ENCODE data around the gene AKIP1. TPM values are rescaled to one million over a fixed set of nuclear protein-coding genes. Genes with fewer than 3 reads are reported as not detected.

Gene AKIP1
- polyA plus RNA-seq, 3 donors: 9.5 to 33.3 (median 11.8) TPM

DNA sequence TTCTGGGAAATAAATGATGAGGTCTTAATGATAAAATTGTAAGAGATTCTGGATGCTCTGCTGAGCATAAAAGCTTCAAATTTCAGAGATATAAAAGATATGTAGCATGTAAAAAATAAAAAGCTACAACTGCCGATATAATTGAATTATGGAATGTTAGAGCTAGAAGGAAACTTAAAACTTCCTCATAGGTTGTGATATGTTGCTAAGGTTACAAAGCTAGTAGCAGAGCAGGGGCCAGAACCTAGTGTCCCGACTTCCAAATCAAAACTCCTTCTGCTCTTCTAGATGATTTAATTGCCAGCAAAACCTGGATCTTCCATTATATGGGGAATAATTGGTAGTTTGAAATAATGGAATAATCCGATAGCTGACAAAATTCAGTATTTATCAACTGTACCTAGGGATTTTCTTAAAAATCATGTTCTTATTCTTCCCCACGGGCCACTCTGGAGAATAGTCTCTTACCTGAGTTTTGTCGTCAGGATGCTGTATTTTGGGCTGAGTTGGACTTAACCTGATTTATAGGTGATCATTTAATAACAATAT lies 31.6 kb downstream of the AKIP1 start, which contains the start of gene ASCL3:
TSS of gene ASCL3 (minus strand) at position 499 of the 549 bp plus-strand sequence. CDS start 4,855 bp downstream, outside the sequence.
- WGBS, 3 donors: 71 to 80% (median 72%) methylated on average over 5 of the region's 5 CpGs
- no peak within 1 kb of the TSS for H3K27ac ChIP-seq (ENCODE audit: low read depth, low read length)

DNA sequence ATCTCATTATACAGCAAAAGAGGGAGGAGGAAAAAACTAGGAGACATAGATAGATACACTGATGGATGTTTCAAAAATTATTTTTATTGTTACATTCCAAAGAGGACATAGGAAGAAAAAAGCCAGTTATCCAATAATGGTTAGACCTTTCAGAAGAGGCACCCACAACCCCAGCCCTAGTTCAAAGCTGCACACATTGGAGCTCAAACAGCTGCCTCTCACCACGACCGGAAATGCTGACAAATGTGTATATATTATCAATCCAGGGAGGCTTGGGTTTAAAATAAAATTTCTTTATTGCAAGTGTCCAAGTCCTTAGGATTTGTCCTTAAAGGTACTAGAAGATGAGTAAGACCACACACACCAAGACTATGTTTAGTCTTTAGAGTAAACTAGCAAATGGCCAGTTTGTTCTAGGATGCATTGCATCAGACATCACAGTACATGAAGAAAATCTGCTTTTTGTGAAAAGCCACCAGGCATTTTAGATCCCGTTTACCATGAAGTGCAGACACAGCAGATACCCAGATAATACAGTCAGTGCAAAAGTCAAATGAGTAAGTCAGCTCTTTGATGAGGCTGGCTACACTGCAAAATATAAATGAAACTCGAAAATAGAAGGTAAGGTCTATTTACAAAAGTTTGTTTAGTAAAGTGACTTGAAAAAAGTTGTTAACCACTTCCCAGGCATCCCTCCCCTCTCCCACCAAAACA lies 36.4 kb downstream of the AKIP1 start:
- 70 to 84% (median 79%) methylated on average over 4 of the region's 4 CpGs for WGBS, 3 donors
- H3K27ac ChIP-seq (ENCODE audit: low read depth, low read length): no peak overlapping the region

DNA sequence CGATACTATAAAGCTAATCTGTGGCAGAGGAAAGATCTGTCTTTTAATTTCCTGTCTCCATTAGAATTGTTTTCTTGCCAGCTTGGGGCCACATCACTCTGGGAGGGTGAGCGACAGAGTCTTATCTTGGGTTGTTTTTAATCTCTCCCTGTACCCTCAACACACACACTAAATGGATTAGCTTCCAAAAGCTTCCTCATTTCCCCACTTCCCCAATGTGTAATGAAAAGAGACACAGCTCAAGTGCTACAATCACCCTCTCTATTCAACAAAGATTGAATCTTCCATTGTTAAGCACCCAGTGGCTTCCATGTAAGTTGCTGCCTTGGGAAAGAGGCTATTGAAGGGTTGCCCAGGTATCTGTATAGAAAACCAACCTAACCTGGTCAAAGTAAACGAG lies 37.9 kb downstream of the AKIP1 start:
- no peak overlapping the region for H3K27ac ChIP-seq (ENCODE audit: low read depth, low read length)
- 47 to 74% (median 68%) methylated on average over 3 of the region's 3 CpGs for WGBS, 3 donors

DNA sequence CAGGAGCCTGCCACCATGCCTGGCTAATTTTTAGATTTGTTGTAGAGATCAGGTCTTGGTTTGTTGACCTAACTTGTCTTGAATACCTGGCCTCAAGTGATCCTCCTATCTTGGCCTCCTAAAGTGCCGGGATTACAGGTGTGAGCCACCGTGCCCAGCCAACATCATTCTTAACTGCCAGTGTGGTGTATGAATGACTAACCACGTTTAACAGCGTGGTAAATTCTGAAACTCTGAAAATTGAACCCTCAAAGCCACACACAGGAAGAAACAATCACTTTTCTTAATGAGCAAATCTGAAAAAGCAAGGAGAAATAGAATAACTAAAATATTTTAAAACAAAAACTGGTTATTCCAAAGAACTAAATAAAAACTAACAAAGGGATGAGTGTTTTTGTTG lies 45.9 kb downstream of the AKIP1 start:
- H3K27ac ChIP-seq (ENCODE audit: low read depth, low read length): no peak overlapping the region
- 77 to 86% (median 81%) methylated on average over 4 of the region's 4 CpGs for WGBS, 3 donors

DNA sequence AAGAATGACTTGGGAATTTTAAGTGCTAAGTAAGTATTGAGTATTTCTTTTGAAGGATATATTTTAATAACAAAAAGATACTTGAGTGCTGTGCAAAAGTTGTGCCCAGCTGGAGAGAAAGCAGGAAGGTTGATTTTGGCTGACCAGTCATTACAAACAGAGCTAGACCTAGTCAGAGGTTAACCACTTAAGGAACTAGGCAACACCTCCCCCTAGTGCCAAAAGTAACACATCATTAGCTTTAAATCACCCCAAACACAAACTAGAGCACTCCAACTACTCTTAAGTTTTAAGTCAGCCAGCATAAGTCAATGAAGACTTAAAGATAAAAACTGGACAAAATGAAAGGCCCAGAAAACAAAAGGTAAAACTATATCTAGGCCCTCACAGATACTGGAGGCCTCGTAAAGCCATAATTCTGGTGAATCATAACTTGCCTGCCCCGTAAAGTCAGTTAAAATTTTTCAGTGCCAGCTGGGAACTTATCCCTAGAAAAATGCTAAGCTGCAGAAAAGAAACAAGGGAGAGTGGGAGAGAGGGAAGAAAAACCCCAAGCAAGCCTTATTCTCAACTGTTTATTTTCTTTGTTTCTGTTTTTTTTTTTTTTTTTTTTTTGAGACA lies 48.7 kb downstream of the AKIP1 start:
- no peak overlapping the region for H3K27ac ChIP-seq (ENCODE audit: low read depth, low read length)
- 18 to 68% (median 27%) methylated on average over 2 of the region's 2 CpGs for WGBS, 3 donors

DNA sequence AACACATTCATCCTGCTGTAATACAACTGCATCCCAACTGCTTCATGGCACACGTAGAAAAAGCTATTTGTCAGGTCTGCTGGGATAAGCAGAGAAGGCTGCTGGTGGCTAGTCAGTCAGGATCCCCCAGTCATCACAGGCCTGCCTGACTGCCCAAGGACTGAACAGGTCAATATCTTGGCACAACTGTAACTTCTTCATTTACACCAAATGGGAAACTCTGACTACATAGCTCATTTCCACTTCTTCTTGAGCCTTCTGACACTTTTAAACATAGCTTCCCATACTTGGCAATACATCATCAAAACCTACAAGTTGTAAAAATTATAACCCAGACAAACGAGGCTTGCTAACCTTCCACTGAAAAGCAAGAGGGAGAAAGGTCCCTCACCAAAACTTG lies 50.4 kb downstream of the AKIP1 start:
- 51 to 69% (median 58%) methylated on average over 2 of the region's 2 CpGs for WGBS, 3 donors
- H3K27ac ChIP-seq (ENCODE audit: low read depth, low read length): no peak overlapping the region

DNA sequence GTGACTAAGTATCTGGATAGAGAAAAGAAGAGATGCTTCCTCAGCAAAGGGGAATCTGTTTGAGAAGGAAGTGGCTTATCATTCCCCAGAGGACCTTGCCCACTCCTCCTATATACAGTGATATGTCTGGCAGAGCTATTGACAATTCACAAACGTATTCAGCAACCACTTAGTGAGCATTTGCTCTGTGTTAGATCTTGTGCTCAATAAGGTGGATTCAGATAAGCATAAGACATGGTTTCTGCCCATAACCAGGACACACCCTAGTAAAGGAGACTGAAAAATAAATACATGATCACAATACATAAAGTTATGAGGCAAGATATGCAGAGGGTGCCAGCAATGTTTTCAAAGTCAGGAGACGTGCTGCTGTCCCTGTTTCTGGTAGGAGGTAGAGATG lies 51.9 kb downstream of the AKIP1 start:
- H3K27ac ChIP-seq (ENCODE audit: low read depth, low read length): no peak overlapping the region
- 23 to 34% (median 34%) methylated on average over 2 of the region's 2 CpGs for WGBS, 3 donors

DNA sequence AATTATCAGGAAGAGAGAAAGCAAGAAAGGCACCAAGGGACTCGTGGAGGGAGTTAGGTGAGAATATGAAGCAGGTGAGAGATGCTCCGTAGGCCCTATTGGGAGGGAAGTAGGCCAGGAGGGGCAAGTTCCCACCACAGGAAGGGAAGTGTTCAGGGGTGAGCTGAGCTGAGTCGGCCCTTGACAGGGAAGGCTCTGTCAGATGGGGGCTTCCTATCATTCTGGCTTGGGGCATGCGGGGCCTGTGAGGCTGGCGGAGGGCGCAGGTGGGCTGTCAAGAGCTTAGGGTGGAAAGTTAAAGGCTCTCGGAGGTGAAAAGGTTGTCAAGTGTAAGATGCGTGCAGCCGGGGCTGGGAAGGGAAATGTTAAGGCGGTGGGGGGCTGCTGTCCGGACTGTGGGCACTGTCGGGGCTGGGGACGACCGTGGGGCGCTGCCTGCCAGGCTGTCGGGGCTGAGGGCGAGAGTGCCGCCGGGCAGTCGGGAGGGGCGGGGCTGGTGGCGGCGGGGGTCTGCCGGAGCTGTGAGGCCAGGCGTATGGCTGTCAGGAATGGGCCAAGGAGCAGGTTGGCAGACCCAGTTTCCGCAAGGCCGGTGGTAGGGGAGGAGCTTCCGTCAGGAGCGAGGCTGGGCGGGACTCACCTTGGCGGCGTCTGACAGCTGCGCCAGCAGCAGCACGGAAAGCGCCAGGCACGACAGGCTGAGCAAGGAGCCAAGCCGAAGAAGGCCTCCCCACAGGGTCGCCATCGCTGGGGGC lies 52.8 kb downstream of the AKIP1 start:
- 1 to 2% (median 2%) methylated on average over 28 to 39 of the region's 39 CpGs for WGBS, 3 donors
- peak overlapping the region; percentile 70 for H3K27ac ChIP-seq (ENCODE audit: low read depth, low read length)

DNA sequence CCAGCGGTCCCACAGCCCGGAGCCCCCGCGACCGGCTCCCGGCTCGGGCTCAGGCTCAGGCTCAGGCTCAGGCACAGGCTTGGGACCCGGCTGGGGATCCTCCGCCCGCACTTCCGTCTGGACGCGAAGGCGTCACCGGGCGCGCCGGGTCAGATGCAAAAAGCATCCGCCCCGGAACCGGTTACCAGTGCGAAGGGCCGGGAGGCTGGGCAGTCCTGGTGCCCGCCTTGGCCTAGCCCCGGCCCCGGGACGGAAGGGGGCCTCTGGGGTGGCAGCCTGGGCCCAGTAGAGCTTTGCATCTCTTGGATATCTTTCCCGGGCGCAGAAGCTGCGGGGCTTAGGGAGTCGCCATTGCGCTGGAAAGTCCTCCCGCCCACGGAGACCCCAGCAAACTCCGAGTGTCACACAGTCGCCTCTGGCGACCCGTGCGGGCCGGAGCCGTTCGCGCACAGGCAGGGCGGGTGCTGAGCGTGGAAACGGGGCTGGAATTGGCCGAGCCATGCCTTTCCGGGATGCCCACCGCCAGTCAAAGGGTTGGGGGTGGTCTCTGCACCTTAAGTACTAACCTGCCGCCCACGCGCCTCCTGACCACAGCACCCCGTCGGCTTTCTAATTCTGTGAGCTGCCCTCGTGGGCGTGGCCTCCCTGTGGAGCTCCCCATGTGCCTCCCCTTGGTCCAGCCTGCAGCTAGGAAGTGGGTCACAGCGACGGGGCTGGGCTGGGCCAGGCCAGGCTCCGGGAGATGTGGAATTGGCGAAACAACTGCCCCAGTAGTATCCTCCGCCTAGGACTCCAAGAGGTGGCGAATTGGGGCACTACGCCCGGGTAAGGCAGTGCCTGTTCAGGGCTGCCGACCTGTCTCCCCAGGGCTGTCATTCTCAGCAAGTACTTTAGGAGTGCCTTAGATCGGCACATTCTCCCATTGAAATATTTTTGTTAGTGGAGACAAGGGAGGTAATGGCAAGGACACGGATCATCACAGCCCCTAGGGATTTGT lies 53.6 kb downstream of the AKIP1 start, which contains the start of gene TMEM9B:
TSS of gene TMEM9B (minus strand) at position 119 of the 997 bp plus-strand sequence. CDS start 129 bp downstream, outside the sequence.
- H3K27ac ChIP-seq (ENCODE audit: low read depth, low read length): peak within 1 kb of the TSS; percentile 70
- 0% methylated on average over 64 to 67 of the region's 67 CpGs for WGBS, 3 donors

DNA sequence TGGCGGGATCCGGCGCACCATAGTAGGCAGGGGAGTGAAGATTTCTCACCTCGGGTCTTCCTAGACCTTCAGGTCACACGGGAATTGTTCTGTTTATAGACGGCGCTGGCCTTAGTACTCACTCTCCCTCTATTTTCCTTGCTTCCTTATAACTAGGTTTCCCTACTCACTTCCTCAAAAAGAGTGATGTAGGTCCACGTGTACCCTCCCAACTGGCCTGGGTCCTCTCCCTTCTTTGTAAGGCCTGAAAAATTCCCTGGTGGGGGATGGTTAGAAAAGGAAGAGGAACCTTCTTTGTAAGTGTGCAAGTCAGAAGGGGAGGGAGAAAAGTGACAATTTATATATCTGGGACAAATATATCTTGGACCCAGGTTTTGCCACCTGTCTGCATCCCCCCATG lies 56.2 kb downstream of the AKIP1 start:
- no peak overlapping the region for H3K27ac ChIP-seq (ENCODE audit: low read depth, low read length)
- whole genome bisulfite sequencing, 3 donors: 80 to 88% (median 84%) methylated on average over 8 of the region's 8 CpGs

Other genes starting within 250 kb of the AKIP1 start
- 1 to 10 TPM; 2.9 to 3.2 (median 3.1) TPM for gene TRIM66, start 228.5 kb upstream of the AKIP1 start, polyA plus RNA-seq
- gene RPL27A, start 228.4 kb upstream of the AKIP1 start, polyA plus RNA-seq: 1,000 to 10,000 TPM; 1,605 to 4,083 (median 1,842) TPM
- gene C11orf16, start 21.8 kb downstream of the AKIP1 start, polyA plus RNA-seq: not detected
- gene ASCL3, start 31.8 kb downstream of the AKIP1 start, polyA plus RNA-seq: under 1 TPM in 1 of 3 donors, not detected in 2; 0.48 TPM
- 10 to 100 TPM; 25.2 to 32.0 (median 28.2) TPM for gene TMEM9B, start 53.3 kb downstream of the AKIP1 start, polyA plus RNA-seq
- gene NRIP3, start 92.8 kb downstream of the AKIP1 start, polyA plus RNA-seq: under 1 TPM; 0.16 to 0.61 (median 0.34) TPM
- gene SCUBE2, start 180.4 kb downstream of the AKIP1 start, polyA plus RNA-seq: 10 to 100 TPM; 10.0 to 72.2 (median 11.0) TPM

Measured in adipose tissue (tissue), 3 donors.